ENCODE measurements around the gene PPP1R11. TPM values are rescaled to one million over a fixed set of nuclear protein-coding genes. Genes with fewer than 3 reads are reported as not detected.

PPP1R11 gene
- total and polyA plus RNA-seq, 9 of the 15 experiments (the other 6 are each of a cell fraction or from before 2014, with no cell fraction given) = 17.8 to 94.8 (median 44.6) TPM

- TF ChIP-seq ZNF318 (IDR thresholded peaks at IDR 0.05; ENCODE audit: borderline replicate concordance in 1 of 2, low read depth in 1 of 2) (no peak), POLR2G (IDR thresholded peaks at IDR 0.05; ENCODE audit: low read depth, low read length) (no peak), PHF20 (IDR thresholded peaks at IDR 0.05; ENCODE audit: partially characterized antibody) (no peak), HDAC3 (IDR thresholded peaks at IDR 0.05; ENCODE audit: borderline replicate concordance, partially characterized antibody) (no peak), KAT8 (IDR thresholded peaks at IDR 0.05; ENCODE audit: low read depth) (no peak), PHF8 (IDR thresholded peaks at IDR 0.05; ENCODE audit: borderline replicate concordance, low read length) (no peak), PURB (CRISPR knock-in tag; IDR thresholded peaks at IDR 0.05; ENCODE audit: low read depth) (no peak), CHCHD3 (CRISPR knock-in tag; IDR thresholded peaks at IDR 0.05) (no peak), CBFB (CRISPR knock-in tag; IDR thresholded peaks at IDR 0.05) (no peak), MEF2D (tag; conservative IDR thresholded peaks at IDR 0.05; ENCODE audit: low read depth) (no peak), MTA1 (IDR thresholded peaks at IDR 0.05; ENCODE audit: borderline replicate concordance) (0 out of 2 replicates have a peak, but pooled peaks have one; percentile 29), ELF1 (tag; IDR thresholded peaks at IDR 0.05) (no peak), LEF1 (IDR thresholded peaks at IDR 0.05) (no peak), ELF2 (CRISPR knock-in tag; IDR thresholded peaks at IDR 0.05) (no peak), MCM2 (IDR thresholded peaks at IDR 0.05; ENCODE audit: low read depth) (no peak), MCM7 (IDR thresholded peaks at IDR 0.05) (no peak), HMG20A (CRISPR knock-in tag; conservative IDR thresholded peaks at IDR 0.05) (no peak), CBX3 (IDR thresholded peaks at IDR 0.05; ENCODE audit: borderline replicate concordance in 1 of 2, low read length in 2 of 2) (peak in 1 of 2 experiments; percentile 49; a peak in 1 of 3 replicates), ILF3 (IDR thresholded peaks at IDR 0.05; ENCODE audit: borderline replicate concordance) (no peak), KLF10 (CRISPR knock-in tag; IDR thresholded peaks at IDR 0.05) (no peak), ZNF551 (CRISPR knock-in tag; IDR thresholded peaks at IDR 0.05) (no peak), BRD9 (IDR thresholded peaks at IDR 0.05; ENCODE audit: low read depth, partially characterized antibody) (peak; percentile 21)
These were observed 36.2 kb downstream of the PPP1R11 start (continued) for GRCh38 chr6:30102970-30103871.
